Esophagus squamous epithelium (tissue), 5 donors: ENCODE results near the gene KMT2C. TPM values are rescaled to one million over a fixed set of nuclear protein-coding genes. Genes with fewer than 3 reads are reported as not detected.
A peak's percentile ranks its signal among the peaks of the same experiment; 100 is the strongest.

Source experiments
- DNase-seq: peaks from one replicate; lab custom pipeline; 2025; lab: John Stamatoyannopoulos, UW
- H3K27ac ChIP-seq, 4 donors: fragments of 200-600 bp; sonication (generic); one replicate each; pipeline ENCODE4 v1.5.1; 2016 to 2019; ENCODE audit warnings: mild to moderate bottlenecking in 1 of 4
- H3K27me3 ChIP-seq, 4 donors: fragments of 200-600 bp; sonication (generic); 1 replicate in 3 of 4; 2 replicates in 1 of 4; pipeline versions ENCODE4 v1.5.1 to v1.6.0; 2017 to 2021; ENCODE audit warnings: antibody characterized with exemption in 1 of 4
- H3K36me3 ChIP-seq, 3 donors: fragments of 200-600 bp; sonication (generic); one replicate each; pipeline ENCODE4 v1.5.1; 2016 to 2019
- H3K4me1 ChIP-seq, 3 donors: fragments of 200-600 bp; sonication (generic); one replicate each; pipeline ENCODE4 v1.5.1; 2017 to 2019
- H3K4me3 ChIP-seq, 4 donors: fragments of 200-600 bp; sonication (generic); 1 replicate in 3 of 4; 2 replicates in 1 of 4; pipeline ENCODE4 v1.5.1; 2016 to 2019; ENCODE audit warnings: mild to moderate bottlenecking in 2 of 4, moderate library complexity in 1 of 4
- H3K9me3 ChIP-seq, 3 donors: fragments of 200-600 bp; sonication (generic); one replicate each; pipeline ENCODE4 v1.5.1; 2016 to 2019
- POLR2A ChIP-seq, 4 donors: fragments of 450-650 bp; IDR thresholded peaks; one replicate each; pipeline ENCODE4 v1.6.1; 2017; ENCODE audit warnings: antibody characterized with exemption in 4 of 4, mild to moderate bottlenecking in 4 of 4, moderate library complexity in 3 of 4
- WGBS, 2 donors: methylation state at CpG; one replicate each; pipeline ENCODE4 v1.1.5; 2018; 5-methylcytosine and 5-hydroxymethylcytosine counted together
- intact Hi-C: fragments of 100-400 bp; cut with DNase I; formaldehyde crosslinking; loops from one replicate; pipeline ENCODE4 v1.15.0; 2022
- total RNA-seq, 4 donors: library from RNA; depleted of rRNA; stranded (reverse); fragments of >200 nt; gene quantifications; one replicate each; pipeline ENCODE4 v1.1.0, GENCODE V29; 2016
- TF ChIP-seq, protein P1 (sequence below), 6 experiments: fragments of 450-650 bp in 4 of 6; fragments of 200-600 bp in 2 of 6; sonication (generic) in 2 of 6; IDR thresholded peaks; one replicate each; pipeline ENCODE4 v1.5.1; 2016 to 2019; ENCODE audit warnings: antibody characterized with exemption in 6 of 6, mild to moderate bottlenecking in 4 of 6, moderate library complexity in 4 of 6
- donor health status: DM: yes; HTN: yes; CAD: no.

Gene KMT2C
- total RNA-seq, 4 donors from 2014 or later = 25.1 to 64.7 (median 43.4) TPM

DNA sequence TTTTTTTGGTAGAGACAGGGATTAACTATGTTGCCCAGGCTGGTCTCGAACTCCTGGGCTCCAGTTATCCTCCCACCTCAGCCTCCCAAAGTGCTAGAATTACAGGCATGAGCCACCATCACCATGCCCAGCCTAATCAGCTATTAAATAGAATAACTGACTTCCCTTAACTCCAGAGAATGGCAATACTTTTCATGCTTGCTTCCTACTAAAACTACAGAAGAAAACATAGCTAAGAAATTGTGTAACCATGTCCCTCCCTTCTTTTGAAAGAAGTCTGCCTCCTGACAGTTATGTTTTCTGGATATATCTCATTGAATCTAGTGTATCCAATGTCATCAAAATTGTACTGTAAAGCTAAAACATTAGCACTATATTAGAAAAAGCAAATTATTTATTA, 95.6 kb downstream of the KMT2C start:
- H3K4me3 ChIP-seq = no peak overlapping the region
- H3K27me3 ChIP-seq = no peaks in the 10 kb centered on the region
- H3K4me1 ChIP-seq = peaks cover 4 to 32% (median 7%) of the 10 kb centered on the region in 3 donors
- peaks cover 0 to 5% (median 0%) of the 10 kb centered on the region in 3 donors for H3K36me3 ChIP-seq
- TF ChIP-seq, protein P1, sequence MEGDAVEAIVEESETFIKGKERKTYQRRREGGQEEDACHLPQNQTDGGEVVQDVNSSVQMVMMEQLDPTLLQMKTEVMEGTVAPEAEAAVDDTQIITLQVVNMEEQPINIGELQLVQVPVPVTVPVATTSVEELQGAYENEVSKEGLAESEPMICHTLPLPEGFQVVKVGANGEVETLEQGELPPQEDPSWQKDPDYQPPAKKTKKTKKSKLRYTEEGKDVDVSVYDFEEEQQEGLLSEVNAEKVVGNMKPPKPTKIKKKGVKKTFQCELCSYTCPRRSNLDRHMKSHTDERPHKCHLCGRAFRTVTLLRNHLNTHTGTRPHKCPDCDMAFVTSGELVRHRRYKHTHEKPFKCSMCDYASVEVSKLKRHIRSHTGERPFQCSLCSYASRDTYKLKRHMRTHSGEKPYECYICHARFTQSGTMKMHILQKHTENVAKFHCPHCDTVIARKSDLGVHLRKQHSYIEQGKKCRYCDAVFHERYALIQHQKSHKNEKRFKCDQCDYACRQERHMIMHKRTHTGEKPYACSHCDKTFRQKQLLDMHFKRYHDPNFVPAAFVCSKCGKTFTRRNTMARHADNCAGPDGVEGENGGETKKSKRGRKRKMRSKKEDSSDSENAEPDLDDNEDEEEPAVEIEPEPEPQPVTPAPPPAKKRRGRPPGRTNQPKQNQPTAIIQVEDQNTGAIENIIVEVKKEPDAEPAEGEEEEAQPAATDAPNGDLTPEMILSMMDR (IDR thresholded peaks at IDR 0.05) = no peak
- no peak for TF ChIP-seq POLR2A (IDR thresholded peaks at IDR 0.05)
- intact Hi-C loops = no loop called here
- DNase-seq = no peak
- 100% methylated on average over 1 of the region's 1 CpG for WGBS, 2 donors
- H3K9me3 ChIP-seq = no peaks in the 10 kb centered on the region
- no peak overlapping the region for H3K27ac ChIP-seq

GRCh38 chr7:152338561-152338960, 97.2 kb downstream of the KMT2C start:
- TF ChIP-seq, protein P1 (IDR thresholded peaks at IDR 0.05) = no peak
- TF ChIP-seq POLR2A (IDR thresholded peaks at IDR 0.05) = no peak

DNA sequence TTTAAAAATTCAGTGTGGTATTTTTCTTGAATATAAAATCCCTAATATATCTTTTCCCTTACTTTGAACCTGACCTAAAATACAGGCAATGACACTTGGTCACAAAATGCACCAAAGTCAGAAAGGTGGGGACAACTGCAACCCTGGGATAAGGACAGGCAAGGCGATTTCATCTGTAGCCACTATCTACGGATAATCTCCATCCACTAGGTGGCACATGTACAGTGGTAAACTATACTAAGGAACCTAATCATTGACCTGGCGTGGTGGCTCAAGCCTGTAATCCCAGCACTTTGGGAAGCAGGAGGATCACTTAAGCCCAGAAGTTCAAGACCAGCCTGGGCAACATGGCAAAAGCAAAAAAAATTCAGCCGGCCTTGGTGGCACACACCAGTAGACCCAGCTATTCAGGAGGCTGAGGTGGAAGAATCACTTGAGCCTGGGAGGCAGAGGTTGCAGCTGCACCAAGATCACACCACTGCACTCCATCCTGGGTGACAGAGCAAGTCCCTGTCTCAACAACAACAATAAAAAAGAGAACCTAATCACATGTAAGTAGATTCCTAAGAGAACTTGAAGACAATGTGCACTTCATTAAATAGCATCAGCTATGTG, 98.9 kb downstream of the KMT2C start:
- 33 to 45% methylated on average over 4 of the region's 4 CpGs for WGBS, 2 donors
- intact Hi-C loops = no loop called here

More at GRCh38 chr7:152338561-152338960, 97.2 kb downstream of the KMT2C start:
- Histone ChIP-seq H3K27me3 (no peaks in the 10 kb centered on the region), H3K9me3 (no peaks in the 10 kb centered on the region), H3K27ac (no peak overlapping the region), H3K36me3 (no peaks in the 10 kb centered on the region), H3K4me3 (no peak overlapping the region), H3K4me1 (peaks cover 4 to 36% (median 7%) of the 10 kb centered on the region in 3 donors)
- DNase-seq = no peak
- WGBS, 2 donors = 23 to 38% methylated on average over 2 of the region's 2 CpGs
- intact Hi-C loops = no loop called here

GRCh38 chr7:152335900-152336571, 99.8 kb downstream of the KMT2C start:
- Histone ChIP-seq H3K4me1 (peaks cover 4 to 35% (median 7%) of the 10 kb centered on the region in 3 donors), H3K27me3 (no peaks in the 10 kb centered on the region), H3K27ac (peak overlapping the region in 2 of 4 donors; percentile 29 to 30), H3K9me3 (no peaks in the 10 kb centered on the region), H3K4me3 (peak overlapping the region in 3 of 4 donors; percentile 6 to 24 (median 6)), H3K36me3 (no peaks in the 10 kb centered on the region)
- WGBS, 2 donors = 21 to 42% methylated on average over 2 of the region's 2 CpGs
- intact Hi-C loops = no loop called here
- no peak for DNase-seq
- TF ChIP-seq POLR2A (IDR thresholded peaks at IDR 0.05) = no peak

More for the DNA sequence above, 98.9 kb downstream of the KMT2C start:
- TF ChIP-seq POLR2A (IDR thresholded peaks at IDR 0.05) = no peak
- TF ChIP-seq, protein P1 (IDR thresholded peaks at IDR 0.05) = peak in 4 of 6 experiments; percentile 36 to 59 (median 42)
- Histone ChIP-seq H3K4me3 (no peak overlapping the region), H3K27me3 (no peaks in the 10 kb centered on the region), H3K36me3 (no peaks in the 10 kb centered on the region), H3K4me1 (peaks cover 4 to 36% (median 7%) of the 10 kb centered on the region in 3 donors), H3K9me3 (no peaks in the 10 kb centered on the region), H3K27ac (peak overlapping the region in 1 of 4 donors; percentile 30)
- no peak for DNase-seq

DNA sequence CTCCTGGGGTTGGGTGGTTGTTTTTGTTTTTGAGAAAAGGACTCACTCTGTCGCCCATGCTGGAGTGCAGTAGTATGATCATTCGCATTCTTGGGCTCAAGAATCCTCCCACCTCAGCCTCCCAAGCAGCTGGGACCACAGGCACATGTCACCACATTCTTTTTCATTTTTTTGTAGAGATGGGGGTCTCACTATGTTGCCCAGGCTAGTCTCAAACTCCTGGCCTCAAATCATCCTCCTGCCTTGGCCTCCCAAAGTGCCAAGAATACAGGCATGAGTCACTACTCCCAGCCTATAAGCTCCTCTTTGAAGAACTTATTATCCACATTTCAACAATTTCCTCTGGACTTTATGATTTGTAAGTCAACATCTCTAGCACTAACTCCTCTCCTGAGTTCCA, 102.7 kb downstream of the KMT2C start:
- Histone ChIP-seq H3K4me1 (peaks cover 4 to 33% (median 7%) of the 10 kb centered on the region in 3 donors), H3K9me3 (no peaks in the 10 kb centered on the region), H3K27me3 (no peaks in the 10 kb centered on the region), H3K4me3 (no peak overlapping the region), H3K36me3 (peaks cover 0 to 25% (median 6%) of the 10 kb centered on the region in 3 donors), H3K27ac (no peak overlapping the region)
- DNase-seq = no peak
- 95 to 97% methylated on average over 2 of the region's 2 CpGs for WGBS, 2 donors
- TF ChIP-seq, protein P1 (IDR thresholded peaks at IDR 0.05) = no peak
- TF ChIP-seq POLR2A (IDR thresholded peaks at IDR 0.05) = no peak
- intact Hi-C loops = no loop called here
